Measurements from ENCODE around the gene CLTB.
A peak's percentile ranks its signal among the peaks of the same experiment; 100 is the strongest.

Gene CLTB

DNA sequence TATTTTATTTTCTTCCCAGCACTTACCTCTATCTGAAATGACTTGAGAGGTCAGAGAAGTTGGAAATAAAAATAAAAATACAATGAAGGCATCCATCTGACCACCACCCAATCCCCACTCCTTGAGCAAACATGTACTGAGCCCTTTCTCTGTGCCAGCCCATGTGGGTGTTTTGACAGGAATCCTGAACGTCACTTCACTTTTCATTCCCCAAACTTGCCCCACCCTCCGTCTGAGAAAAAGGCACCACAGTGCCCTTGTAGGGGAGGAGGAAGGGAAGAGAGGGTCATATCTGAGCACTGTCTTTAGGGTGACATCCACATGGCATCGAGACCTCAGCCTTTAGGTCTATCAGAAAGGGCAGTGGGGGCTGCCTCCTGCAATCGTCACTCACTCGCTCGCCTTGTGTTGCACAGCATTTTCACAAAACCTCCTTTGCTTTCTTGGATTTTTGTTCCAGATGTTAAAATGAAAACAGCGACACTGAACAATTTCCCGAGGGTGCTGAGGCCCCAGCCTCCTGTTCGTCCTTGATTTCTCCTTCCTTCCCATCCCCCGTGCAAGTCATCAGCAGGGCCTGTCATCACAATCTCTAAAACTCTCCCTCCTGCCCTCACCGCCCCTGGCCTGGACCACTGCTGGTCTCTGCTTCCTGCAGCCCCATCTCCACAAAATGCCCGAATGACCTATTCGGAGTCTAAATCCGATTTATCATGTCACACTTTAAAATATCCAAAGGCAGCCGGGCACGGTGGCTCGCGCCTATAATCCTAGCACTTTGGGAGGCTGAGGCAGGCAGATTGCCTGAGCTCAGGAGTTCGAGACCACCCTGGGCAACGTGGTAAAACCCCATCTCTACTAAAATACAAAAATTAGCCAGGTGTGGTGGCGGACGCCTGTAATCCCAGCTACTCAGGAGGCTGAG, 14.8 kb downstream of the CLTB start:
- no peak for DNase-seq (ENCODE audit: low spot score)

DNA sequence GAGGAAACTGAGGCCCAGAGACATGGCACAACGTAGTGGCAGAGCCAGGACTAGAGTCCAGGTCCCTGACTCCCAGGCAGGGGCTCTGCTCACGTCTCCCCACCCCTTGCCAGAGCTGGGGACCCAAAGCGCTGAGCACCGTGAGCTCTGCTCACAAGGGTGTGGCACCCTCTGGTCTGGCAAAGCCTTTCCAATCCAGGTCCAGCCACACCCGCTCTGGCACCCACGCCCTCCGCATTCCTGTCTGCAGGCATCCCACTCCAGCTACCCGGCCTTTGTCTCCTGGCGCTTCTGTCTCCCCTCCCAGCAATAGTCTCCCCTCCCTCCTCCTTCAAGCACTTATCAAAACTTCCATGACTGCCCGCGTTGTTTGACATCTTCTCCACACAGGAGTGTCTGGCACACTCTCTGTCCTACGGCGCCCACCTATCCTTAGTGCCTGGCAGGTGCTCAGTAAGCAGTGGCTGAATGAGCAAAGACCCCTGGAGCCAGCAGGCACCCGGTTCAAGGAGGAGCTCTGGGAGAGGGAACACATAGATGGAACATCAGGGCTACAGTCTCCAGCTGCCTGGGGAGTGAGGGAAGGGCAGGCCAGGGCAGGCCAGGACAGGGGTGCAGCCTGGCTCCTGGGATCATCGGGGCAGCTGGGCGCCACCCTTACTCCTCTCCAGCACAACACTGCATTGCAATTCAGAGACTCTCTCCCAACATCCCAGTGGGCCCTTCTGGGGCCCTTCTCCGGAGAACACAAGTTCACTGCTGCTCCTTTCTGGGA, 15.8 kb downstream of the CLTB start:
- DNase-seq (ENCODE audit: low spot score): no peak

DNA sequence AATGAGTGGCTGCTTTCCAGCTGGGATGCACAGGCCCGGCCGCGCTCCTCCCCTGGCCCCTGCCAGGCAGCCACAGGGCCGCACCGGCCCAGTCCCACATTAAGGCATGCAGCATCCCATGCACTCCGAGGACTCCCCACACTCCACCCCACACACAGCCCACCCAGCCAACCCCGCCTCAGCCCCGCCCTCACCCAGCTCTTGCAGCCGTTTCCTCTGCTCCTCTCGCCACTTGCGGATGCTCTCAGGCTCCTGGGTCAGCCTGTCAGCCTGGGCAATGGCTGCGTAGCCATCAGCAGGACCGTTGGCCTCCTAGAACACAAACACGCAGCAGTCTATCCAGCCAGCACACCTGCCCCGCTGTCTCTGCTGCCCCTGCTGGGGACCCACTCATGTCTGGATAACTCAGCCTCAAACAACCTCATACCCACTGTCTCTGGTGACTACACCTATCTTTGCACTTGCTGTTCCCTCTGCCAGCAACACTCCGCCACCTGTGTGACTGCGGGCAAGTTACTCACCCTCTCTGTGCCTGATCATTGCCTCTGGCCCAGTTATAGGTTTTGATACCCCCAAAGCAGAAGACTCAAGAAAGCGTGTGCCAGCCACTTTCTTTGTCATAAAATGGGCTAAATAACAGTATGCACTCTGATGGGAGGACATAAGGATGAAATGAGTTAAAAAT, 18.5 kb downstream of the CLTB start:
- DNase-seq (ENCODE audit: low spot score): no peak

DNA sequence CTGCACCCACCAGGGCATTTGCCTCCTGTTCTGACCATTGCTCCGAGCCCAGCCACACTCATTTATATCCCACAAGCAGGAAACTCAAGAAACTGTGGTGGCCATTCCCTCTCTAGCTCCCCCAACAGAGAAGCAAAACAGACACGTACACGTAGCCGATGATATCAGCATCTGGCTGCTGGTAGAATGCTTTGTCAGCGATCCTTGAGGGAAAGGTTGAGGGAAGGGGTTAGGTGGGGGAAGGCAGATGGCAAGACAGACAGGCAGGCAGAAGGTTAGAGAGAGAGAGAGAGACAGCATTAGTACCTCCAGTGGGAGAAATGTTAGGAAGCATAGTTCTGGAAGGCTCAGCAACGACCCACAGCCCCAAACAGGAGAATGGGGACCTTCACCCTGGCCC, 20.0 kb downstream of the CLTB start:
- no peak for DNase-seq (ENCODE audit: low spot score)

DNA sequence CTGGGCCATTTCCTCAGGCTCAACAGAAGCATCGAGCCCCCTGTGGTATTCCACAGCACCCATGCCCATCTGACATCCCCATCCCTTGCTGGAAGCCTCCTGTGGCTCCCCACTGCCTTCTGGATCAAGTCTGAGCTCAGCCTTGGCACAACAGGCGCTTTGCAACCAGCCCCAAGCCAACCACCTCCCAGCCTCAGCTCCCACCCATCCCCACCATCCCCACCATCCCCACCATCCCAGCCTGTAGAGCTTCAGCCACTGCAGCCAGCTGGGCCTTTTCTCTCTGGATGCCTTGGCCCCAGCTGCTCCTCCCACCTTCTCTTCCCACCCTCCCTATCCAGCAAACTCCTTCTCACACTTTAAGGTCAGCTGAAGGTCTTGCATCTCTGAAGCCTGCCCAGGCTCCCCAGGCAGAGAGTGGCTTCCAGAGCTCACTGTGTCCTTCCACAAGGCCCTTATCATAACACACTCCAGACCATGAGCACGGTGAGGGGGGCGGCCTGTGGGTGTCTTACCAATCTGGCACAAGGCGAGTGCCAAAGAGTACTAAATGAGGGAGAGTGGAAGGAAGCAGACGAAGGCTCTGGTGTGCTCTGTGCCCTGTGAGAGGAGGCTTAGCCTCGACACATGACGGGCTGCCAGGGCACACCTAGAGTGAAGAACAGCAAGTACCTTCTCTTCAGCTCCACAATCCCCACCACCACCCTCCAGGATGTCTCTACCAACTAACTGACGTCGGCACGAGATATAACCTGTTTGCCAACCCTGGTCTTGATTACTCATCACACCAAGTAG, 21.3 kb downstream of the CLTB start:
- no peak for DNase-seq (ENCODE audit: low spot score)

DNA sequence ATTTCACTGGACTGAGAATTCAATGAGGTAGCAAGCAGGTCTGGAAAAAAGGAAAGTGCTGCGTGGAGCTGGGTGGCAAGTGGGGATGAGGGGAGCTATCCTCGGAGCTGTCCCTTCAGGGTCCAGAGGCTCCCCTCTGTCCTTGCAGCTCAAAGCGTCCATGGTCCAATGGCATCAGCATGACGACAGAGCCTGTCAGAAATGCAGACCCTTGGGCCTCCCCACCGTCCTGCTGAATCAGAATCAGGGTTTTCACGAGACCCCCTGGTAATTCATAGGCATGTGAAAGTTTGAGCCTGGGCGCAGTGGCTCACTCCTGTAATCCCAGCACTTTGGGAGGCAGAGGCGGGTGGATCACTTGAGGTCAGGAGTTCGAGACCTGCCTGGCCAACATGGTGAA, 22.2 kb downstream of the CLTB start:
- DNase-seq (ENCODE audit: low spot score): no peak

DNA sequence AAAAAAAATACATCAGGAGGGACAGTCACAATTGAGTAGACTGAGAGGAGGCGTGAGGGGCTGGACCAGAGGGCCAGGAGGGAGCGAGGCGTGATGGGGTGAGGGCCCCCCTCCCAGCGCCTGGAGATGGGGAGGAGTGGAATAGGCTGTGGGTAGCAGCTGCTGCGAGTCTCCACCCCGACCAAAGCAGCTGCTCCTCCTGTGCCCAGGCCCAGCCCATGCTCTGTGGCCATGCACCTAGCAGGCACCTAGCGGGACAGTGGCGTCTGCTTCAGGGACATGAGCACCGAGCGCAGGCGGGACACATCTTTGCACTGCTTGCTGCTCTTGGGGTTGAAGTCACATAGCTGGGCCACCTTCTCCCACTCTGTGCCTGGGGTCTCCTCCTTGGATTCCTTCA, 23.8 kb downstream of the CLTB start:
- DNase-seq (ENCODE audit: low spot score): no peak

DNA sequence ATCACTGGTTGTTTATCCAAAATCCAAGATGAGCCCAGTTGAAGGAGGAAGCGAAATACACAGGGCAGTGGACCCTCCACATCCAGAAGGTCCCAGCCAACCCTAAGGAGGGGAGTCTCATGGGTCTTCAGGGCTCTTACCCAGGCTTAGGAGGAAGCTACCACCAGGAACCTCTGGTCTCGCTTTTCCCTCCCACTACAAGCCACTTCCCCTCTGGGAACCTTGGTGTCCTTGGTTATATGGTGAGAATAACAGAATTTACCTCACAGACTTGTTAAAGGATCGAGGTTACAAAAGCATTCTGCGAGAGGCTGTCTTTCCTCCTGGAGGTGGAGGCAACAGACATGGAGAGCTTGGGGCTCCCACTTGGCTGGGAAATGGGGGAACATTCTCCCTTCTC, 24.3 kb downstream of the CLTB start:
- no peak for DNase-seq (ENCODE audit: low spot score)

DNA sequence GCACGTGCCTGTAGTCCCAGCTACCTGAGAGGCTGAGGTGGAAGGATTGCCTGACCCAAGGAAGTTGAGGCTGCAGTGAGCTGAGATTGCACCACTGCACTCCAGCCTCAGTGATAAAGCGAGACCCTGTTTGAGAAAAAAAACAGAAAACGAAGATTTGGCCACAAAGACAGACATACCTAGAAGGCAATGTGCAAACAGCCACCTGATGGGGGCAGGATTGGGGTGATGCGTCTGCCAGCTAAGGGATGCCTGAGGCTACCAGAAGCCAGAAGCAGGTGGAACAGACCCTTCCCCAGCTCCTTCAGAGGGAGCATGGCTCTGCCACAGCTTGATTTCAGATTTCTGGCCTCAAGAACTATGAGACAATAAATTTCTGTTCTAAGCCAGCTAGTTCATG, 24.9 kb downstream of the CLTB start:
- no peak for DNase-seq (ENCODE audit: low spot score)

DNA sequence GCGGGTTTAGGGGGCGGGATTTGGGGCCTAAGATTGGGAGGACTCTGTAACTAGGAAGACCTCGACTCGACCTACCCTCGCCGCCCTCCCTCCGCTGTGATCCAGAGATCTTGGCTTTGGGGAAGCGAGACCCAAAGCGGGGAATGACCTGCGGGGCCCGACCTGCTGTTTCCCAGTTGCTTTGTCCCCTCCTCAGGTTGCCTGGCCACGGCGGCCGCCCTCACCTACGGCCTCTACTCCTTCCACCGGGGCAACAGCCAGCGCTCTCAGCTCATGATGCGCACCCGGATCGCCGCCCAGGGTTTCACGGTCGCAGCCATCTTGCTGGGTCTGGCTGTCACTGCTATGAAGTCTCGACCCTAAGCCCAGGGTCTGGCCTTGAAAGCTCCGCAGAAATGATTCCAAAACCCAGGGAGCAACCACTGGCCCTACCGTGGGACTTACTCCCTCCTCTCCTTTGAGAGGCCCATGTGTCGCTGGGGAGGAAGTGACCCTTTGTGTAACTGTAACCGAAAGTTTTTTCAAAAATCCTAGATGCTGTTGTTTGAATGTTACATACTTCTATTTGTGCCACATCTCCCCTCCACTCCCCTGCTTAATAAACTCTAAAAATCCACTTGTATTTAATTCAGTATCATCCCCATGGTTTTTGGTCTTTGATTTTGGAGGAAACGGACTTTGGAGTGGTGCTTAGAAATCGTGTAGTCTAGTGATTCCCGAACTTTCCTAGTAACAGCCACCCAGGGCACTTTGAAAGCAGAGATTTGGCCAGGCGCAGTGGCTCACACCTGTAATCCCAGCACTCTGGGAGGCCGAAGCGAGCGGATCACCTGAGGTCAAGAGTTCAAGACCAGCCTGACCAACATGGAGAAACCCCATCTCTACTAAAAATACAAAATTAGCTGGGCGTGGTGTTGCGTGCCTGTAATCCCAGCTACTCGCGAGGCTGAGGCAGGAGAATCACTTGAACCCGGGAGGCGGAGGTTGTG, 26.9 kb downstream of the CLTB start:
- DNase-seq (ENCODE audit: low spot score): no peak

DNA sequence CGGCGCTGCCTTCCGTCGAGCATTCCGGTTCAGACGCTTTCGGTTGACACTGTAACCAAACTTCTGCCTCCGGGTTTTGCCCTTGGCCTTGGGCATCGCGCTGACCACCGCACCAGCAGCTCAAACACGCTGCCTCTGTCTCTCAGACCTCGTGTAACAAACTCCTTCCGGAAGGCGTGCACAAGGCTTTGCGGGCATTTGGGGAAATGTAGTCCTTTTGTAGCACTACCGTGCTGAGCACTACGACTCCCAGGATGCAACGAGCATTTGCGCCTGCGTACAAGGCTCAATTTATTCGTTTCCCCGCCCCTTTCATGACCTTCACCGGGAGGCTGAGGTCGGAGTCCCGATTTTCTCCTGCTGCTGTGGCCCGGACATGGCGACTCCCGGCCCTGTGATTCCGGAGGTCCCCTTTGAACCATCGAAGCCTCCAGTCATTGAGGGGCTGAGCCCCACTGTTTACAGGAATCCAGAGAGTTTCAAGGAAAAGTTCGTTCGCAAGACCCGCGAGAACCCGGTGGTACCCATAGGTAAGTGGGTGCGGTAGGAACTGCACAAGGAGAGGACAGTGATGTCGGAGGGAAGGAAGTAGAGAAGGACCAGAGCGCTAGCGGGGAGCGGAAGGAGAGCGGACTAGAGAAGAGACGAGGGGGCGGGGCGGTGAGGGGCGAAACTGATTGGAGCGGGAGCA, 27.8 kb downstream of the CLTB start, which contains the start of the genes HIGD2A and NOP16:
TSS of gene HIGD2A (plus strand) at position 308 of the 691 bp plus-strand sequence. CDS start at position 377, 69 bp downstream.
TSS of gene NOP16 (minus strand) at position 155 of the 691 bp plus-strand sequence. CDS start at position 96, 59 bp downstream.
- peak; percentile 99 for DNase-seq (ENCODE audit: low spot score)

DNA sequence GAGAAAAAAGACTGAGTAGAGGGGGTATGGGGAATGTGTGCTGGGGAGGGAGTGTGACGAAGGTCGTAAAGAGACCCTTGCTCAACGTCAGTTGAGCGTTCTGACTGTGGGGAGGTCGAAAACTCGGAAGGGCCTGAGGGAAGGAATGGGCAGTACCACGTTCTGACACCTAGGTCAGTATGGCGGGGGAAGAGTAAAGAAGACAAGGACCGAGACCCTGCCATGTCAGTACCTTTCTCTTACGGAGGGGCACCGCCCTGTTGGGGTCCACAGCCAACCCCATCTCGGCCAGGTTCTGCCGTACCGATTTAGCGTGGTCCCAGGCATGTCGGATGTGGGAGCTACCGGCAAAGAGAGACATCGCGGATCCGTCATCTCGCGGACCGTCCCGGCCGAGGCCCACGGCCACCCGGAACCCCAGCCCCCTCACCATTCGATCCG, 28.3 kb downstream of the CLTB start:
- DNase-seq (ENCODE audit: low spot score): peak; percentile 52

DNA sequence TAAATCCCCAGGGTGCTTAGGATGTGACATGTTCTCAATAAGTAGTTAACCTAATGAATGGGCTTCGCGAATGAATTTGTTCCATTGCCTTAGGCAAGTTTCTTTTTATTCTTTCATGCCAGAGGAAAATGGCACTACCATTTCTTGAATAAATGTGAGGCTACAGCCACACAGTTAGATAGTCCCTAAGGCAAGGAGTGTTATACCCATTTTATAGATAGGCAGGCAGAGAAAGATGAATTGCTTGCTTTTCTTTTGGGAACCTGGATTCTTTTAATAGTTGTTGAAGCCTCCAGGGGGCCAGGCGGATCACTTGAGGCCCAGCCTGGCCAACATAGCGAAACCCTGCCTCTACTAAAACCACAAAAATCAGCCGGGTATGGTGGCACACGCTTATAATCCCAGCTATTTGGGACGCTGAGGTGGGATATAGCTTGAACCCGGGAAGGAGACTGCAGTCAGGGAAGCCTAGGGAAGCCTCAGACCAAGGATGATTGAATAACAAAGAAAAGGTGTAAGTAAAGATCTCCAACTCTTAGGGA, 28.9 kb downstream of the CLTB start:
- peak; percentile 51 for DNase-seq (ENCODE audit: low spot score)

DNA sequence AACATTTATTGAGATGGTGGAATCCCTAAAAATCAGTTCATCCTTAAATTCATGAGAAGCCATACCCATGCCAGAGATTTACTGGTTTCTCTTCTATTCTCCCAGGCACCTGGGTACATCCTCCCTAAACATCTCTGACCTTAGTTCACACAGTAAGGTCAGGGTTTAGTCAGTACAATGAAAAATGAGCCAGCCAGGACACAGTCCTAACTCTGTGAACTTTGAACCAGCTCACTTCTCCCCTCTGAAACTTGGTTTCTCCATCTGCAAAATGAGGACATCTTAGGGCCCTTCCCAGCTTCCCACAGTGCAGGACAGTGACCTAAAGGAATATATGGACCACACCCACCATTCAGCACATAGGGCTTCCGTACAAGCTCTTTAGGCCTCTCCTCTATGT, 29.8 kb downstream of the CLTB start:
- no peak for DNase-seq (ENCODE audit: low spot score)

DNA sequence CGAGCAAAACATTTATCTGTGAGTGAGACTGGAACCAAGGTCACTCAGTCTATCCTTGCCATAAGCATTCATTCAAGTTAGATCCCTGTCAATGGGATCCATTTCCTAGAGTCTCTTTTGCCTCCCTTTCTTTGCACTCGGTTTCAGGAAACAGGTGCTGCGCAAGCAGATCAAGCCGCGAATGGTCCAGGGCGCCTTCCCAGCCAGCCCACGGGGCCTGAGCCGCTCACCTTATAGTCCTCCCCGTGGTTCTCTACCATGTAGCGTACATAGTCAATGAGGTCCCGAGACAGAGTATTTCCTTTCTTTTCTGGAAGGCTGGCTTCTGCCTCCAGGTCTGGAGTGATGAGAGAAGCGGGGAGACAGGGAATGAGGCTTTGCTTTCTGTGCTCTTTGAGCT, 31.3 kb downstream of the CLTB start:
- no peak for DNase-seq (ENCODE audit: low spot score)

DNA sequence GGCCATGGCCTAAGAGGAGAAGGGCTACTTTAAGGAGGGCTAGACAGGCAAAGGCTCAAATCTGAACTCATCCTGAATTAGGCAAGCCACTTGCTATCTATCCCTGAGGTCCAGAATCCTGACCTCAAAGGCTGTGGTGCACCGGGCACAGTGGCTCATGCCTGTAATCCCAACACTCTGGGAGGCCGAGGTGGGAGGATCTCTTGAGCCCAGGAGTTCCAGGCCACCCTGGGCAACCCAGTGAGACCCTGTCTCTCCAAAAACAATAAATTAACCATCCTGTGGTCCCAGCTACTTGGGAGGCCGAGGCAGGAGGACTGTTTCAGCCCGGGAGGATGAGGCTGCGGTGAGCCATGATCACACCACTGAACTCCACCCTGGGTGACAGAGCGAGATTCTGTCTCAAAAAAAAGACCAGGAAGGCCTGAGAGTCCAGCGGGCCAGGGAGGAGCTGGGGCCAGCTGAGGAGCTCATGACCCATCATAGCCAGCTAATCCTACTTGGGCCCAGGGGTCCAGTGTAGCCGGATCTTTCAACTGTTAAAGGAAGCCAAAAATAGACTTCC, 31.9 kb downstream of the CLTB start:
- DNase-seq (ENCODE audit: low spot score): no peak

DNA sequence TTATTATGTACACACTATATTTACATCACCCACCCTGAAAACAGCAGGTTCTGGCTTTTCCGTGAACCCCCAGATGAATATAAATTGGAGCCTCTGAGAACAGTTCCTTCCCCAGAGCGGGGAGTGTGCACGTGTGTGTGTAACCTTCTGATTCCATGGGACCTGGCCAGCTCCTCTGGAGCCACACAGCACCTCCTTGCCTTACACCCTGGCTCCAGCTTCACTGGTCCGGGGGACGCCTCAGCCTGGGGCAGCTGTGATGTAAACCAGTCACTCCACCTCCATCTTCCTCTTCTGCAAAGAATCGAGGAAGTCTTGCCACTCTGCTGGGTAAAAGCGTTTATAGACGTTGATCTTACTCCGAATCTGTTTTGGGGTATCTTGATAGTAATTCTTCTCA, 32.4 kb downstream of the CLTB start:
- DNase-seq (ENCODE audit: low spot score): no peak

DNA sequence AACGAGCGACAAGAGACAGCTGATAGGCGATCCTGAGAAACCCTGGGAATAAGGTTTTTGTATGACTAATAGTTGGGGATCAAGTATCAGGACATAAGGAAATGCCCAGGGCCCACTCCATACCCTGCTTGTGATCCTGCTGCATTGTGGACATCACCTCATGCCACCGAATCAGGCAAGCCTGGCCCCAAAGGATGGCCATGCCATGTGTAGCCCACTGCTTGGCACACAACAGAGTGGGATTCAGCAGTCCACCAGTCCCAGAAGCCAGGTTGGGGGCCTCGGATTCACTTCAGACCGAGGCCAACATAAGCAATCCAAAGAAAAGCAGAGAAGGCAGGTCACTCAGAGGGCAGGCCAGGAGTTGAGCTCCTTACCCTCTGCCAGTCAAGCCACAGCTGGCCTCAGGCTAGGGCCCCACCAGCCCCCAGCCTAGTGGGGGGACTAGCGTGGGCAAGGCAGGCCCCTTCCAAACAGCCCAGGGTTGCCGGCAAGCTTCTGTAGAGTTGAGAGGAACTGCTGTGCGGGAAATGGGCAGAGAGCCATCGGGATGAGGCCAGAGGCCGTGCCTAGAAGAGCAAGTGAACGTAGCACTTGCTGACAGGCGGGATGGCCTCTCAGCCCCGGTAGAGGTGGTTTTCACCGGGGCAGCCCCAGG, 33.0 kb downstream of the CLTB start:
- DNase-seq (ENCODE audit: low spot score): no peak

DNA sequence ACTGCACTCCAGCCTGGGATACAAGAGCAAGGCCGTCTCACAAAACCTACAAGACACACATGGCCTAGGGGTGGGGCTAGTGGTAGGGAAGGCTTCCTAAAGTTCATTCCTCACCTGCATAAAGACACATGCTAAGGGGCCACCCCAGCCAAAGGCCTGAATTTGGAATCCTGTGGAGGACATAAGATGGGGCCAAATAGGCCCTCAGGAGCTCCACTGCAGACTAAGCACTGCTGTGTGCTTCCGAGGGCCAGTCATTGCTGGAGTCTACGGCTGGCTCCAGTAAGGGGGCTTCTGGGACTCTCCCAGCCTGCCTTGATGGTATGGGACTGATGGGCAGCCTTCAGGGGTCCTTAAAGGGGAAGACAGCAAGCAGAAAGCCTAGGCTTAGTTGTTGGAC, 33.6 kb downstream of the CLTB start:
- DNase-seq (ENCODE audit: low spot score): no peak
